HCT116 (cell line): Measurements from ENCODE around the gene ABHD12. TPM values are rescaled to one million over a fixed set of nuclear protein-coding genes. Genes with fewer than 3 reads are reported as not detected.

Source experiments
- ATAC-seq: fragments of 200-7000 bp; cut with Tn5 transposase; 2 replicates; pipeline ENCODE4 v1.9.1; 2020; ENCODE audit warnings: mild to moderate bottlenecking, moderate library complexity
- BruUV-seq: library from RNA; stranded (reverse); fragments of 400-500 nt; replicated peaks from 2 replicates; lab custom pipeline; 2021; lab: Mats Ljungman, UMichigan
- CTCF ChIA-PET: fragments of 300-600 bp; sonication (Branson Sonifier 250); formaldehyde crosslinking; loops from one replicate; lab custom pipeline; 2021; ENCODE audit warnings: antibody characterized with exemption; lab: Charles Lee
- POLR2A ChIA-PET: fragments of 300-600, 350-600 bp; sonication (Branson Sonifier 250); formaldehyde crosslinking; loops from one replicate; lab custom pipeline; 2021; ENCODE audit warnings: antibody characterized with exemption; lab: Charles Lee
- RAD21 ChIA-PET, 2 experiments: fragments of 300-600 bp; sonication (Branson Sonifier 250); formaldehyde crosslinking; loops; one replicate each; lab custom pipeline; 2023; ENCODE audit warnings: low total read pairs in 2 of 2; ENCODE audit not compliant: uncharacterized antibody in 2 of 2, unreplicated experiment in 2 of 2, low non-redundant PET in 1 of 2; lab: Charles Lee
- DNase-seq: peaks from one replicate; pipeline ENCODE4 v3.0.0-alpha.2; 2010; ENCODE audit warnings: low read depth, low spot score
- H2AFZ ChIP-seq: fragments of 200-600 bp; shearing (Covaris generic), sonication (generic); 2 replicates; pipeline ENCODE4 v1.6.1; 2017; ENCODE audit warnings: low read depth, mixed run types, mixed read lengths, antibody characterized with exemption, low read length; ENCODE audit not compliant: poor library complexity, severe bottlenecking
- H3K27ac ChIP-seq: 2 replicates; pipeline ENCODE4 v1.5.1; 2012; ENCODE audit warnings: low read depth, low read length
- H3K27me3 ChIP-seq: fragments of 200-600 bp; sonication (generic); 2 replicates; pipeline ENCODE4 v1.6.1; 2016; ENCODE audit warnings: mixed run types, low read length, mixed read lengths; ENCODE audit not compliant: insufficient read depth
- H3K36me3 ChIP-seq, 2 experiments: fragments of 200-500 bp in 1 of 2; fragments of 200-600 bp in 1 of 2; sonication (Bioruptor generic) in 1 of 2; sonication (generic) in 1 of 2; 2 replicates each; pipeline versions ENCODE4 v1.5.1 to v1.6.1; 2014 to 2016; ENCODE audit warnings: low read length in 2 of 2, inconsistent platforms in 1 of 2, mixed read lengths in 1 of 2, mixed run types in 1 of 2; ENCODE audit not compliant: insufficient read depth in 2 of 2, control insufficient read depth in 1 of 2
- H3K4me1 ChIP-seq, 2 experiments: fragments of 200-600 bp in 1 of 2; sonication (generic) in 1 of 2; 2 replicates each; pipeline versions ENCODE4 v1.5.1 to v1.6.1; 2012 to 2017; ENCODE audit warnings: low read length in 2 of 2, inconsistent platforms in 1 of 2, mild to moderate bottlenecking in 1 of 2, mixed read lengths in 1 of 2, mixed run types in 1 of 2, moderate library complexity in 1 of 2; ENCODE audit not compliant: insufficient read depth in 2 of 2, control insufficient read depth in 1 of 2
- H3K4me2 ChIP-seq: fragments of 200-600 bp; sonication (generic); 2 replicates; pipeline ENCODE4 v1.6.1; 2017; ENCODE audit warnings: mixed run types, low read length, mixed read lengths
- H3K4me3 ChIP-seq, 2 experiments: fragments of 200-600 bp in 1 of 2; sonication (generic) in 1 of 2; replicated peaks in 1 of 2; 2 replicates each; pipeline ENCODE4 v1.5.1; 2011 to 2016; ENCODE audit warnings: low read length in 2 of 2, control low read depth in 1 of 2, low read depth in 1 of 2, mild to moderate bottlenecking in 1 of 2, mixed read lengths in 1 of 2, mixed run types in 1 of 2
- H3K79me2 ChIP-seq: fragments of 200-600 bp; sonication (generic); 2 replicates; pipeline ENCODE4 v1.6.1; 2017; ENCODE audit warnings: mild to moderate bottlenecking, mixed run types, low read length, moderate library complexity, mixed read lengths; ENCODE audit not compliant: insufficient read depth
- H3K9ac ChIP-seq: fragments of 200-600 bp; sonication (generic); 2 replicates; pipeline ENCODE4 v1.6.1; 2016; ENCODE audit warnings: low read length, mixed read lengths
- H3K9me2 ChIP-seq: fragments of 200-600 bp; sonication (generic), shearing (Covaris generic); 2 replicates; pipeline ENCODE4 v1.6.1; 2017; ENCODE audit warnings: mixed run types, mild to moderate bottlenecking, moderate library complexity; ENCODE audit not compliant: insufficient read depth
- H3K9me3 ChIP-seq, 2 experiments: fragments of 200-500 bp in 1 of 2; fragments of 200-600 bp in 1 of 2; sonication (Bioruptor generic) in 1 of 2; sonication (generic) in 1 of 2; 2 replicates each; pipeline ENCODE4 v1.6.1; 2014 to 2017; ENCODE audit warnings: low read length in 2 of 2, mixed read lengths in 2 of 2, inconsistent platforms in 1 of 2, low read depth in 1 of 2, mild to moderate bottlenecking in 1 of 2, mixed run types in 1 of 2, moderate library complexity in 1 of 2; ENCODE audit not compliant: control insufficient read depth in 1 of 2, insufficient read depth in 1 of 2
- H4K20me1 ChIP-seq: fragments of 200-600 bp; sonication (generic), shearing (Covaris generic); 2 replicates; pipeline ENCODE4 v1.6.1; 2017; ENCODE audit warnings: mixed run types, mild to moderate bottlenecking, moderate library complexity; ENCODE audit not compliant: insufficient read depth
- CBX3 ChIP-seq: IDR thresholded peaks from 2 replicates; pipeline ENCODE4 v1.6.1; 2012; ENCODE audit warnings: low read depth
- EGR1 ChIP-seq: IDR thresholded peaks from 2 replicates; pipeline ENCODE4 v1.6.1; 2012; ENCODE audit warnings: low read depth
- ELF1 ChIP-seq: IDR thresholded peaks from 2 replicates; pipeline ENCODE4 v1.6.1; 2012; ENCODE audit warnings: low read depth, borderline replicate concordance
- EZH2 ChIP-seq: fragments of 200-600 bp; sonication (generic); IDR thresholded peaks from 2 replicates; pipeline ENCODE4 v1.6.1; 2017; ENCODE audit warnings: antibody characterized with exemption, mixed run types
- POLR2A ChIP-seq: IDR thresholded peaks from 2 replicates; pipeline ENCODE4 v1.7.0; 2011; ENCODE audit warnings: borderline replicate concordance; ENCODE audit not compliant: insufficient read depth, insufficient read length; ENCODE audit errors: extremely low read depth
- POLR2AphosphoS5 ChIP-seq: IDR thresholded peaks from 2 replicates; pipeline ENCODE4 v1.6.1; 2011; ENCODE audit warnings: mild to moderate bottlenecking, low read depth, low read length, moderate library complexity
- SIN3A ChIP-seq: IDR thresholded peaks from 2 replicates; pipeline ENCODE4 v1.6.1; 2012; ENCODE audit warnings: low read depth
- SP1 ChIP-seq: IDR thresholded peaks from 2 replicates; pipeline ENCODE4 v1.6.1; 2012; ENCODE audit warnings: low read depth
- YY1 ChIP-seq: IDR thresholded peaks from 2 replicates; pipeline ENCODE4 v1.6.1; 2011; ENCODE audit warnings: low read length, low read depth, moderate library complexity, mild to moderate bottlenecking; ENCODE audit not compliant: insufficient replicate concordance; ENCODE audit errors: extremely low read depth
- ZNF274 ChIP-seq: fragments of 200-500 bp; sonication (Bioruptor generic); IDR thresholded peaks from 2 replicates; pipeline ENCODE4 v1.6.1; 2014; ENCODE audit warnings: mild to moderate bottlenecking, low read depth, low read length, inconsistent platforms
- intact Hi-C: fragments of 100-400 bp; cut with micrococcal nuclease; formaldehyde crosslinking; loops from 2 replicates; pipeline ENCODE4 v1.10.0; 2022
- total RNA-seq: library from RNA; stranded (reverse); gene quantifications from one replicate; pipeline ENCODE4 v1.2.1, GENCODE V29; 2021; ENCODE audit not compliant: unreplicated experiment
- TF ChIP-seq, protein P1 (sequence below): IDR thresholded peaks from 2 replicates; pipeline ENCODE4 v1.6.1; 2012
- TF ChIP-seq, protein P2 (sequence below), 3 experiments: fragments of 200-600 bp in 1 of 3; sonication (generic) in 1 of 3; IDR thresholded peaks in 2 of 3; conservative IDR thresholded peaks in 1 of 3; 2 replicates each; pipeline ENCODE4 v1.5.1; 2012 to 2017; ENCODE audit warnings: low read depth in 2 of 3, low read length in 2 of 3, antibody characterized with exemption in 1 of 3, borderline replicate concordance in 1 of 3, control low read depth in 1 of 3, mild to moderate bottlenecking in 1 of 3, mixed read lengths in 1 of 3, mixed run types in 1 of 3, moderate library complexity in 1 of 3; ENCODE audit not compliant: insufficient read depth in 1 of 3
- TF ChIP-seq, protein P3 (sequence below): IDR thresholded peaks from 2 replicates; pipeline ENCODE4 v1.6.1; 2011; ENCODE audit warnings: mild to moderate bottlenecking, low read length, moderate library complexity; ENCODE audit not compliant: insufficient replicate concordance; ENCODE audit errors: extremely low read depth

ABHD12 gene
- total RNA-seq, 1 experiment from 2014 or later = 31.7 TPM

DNA sequence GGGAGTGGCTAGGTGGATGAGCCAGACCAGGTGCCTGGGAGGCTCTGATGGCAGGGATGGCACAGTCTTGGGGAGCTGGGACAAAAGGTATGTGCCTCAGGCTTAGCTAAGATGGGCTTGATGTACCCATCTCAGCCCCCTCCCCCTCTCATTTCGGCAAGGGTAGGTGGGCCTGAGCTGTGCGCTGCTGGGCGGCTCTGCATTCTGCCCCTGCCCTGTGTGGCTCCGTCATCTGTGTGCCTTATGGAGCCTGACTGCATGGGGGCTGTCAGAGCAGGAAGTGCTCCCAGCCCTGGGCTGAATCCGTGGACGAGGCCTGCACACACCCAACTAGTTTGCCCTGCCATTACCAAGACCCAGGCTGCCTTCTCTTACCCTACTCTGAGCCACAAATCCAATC, 88.0 kb downstream of the ABHD12 start:
- TF ChIP-seq ELF1 (no peak), CBX3 (no peak), POLR2AphosphoS5 (no peak), ZNF274 (no peak), YY1 (no peak), POLR2A (no peak), EZH2 (no peak), EGR1 (no peak), SP1 (no peak), SIN3A (no peak)
- TF ChIP-seq, protein P1, sequence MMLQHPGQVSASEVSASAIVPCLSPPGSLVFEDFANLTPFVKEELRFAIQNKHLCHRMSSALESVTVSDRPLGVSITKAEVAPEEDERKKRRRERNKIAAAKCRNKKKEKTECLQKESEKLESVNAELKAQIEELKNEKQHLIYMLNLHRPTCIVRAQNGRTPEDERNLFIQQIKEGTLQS = no peak
- TF ChIP-seq, protein P2, sequence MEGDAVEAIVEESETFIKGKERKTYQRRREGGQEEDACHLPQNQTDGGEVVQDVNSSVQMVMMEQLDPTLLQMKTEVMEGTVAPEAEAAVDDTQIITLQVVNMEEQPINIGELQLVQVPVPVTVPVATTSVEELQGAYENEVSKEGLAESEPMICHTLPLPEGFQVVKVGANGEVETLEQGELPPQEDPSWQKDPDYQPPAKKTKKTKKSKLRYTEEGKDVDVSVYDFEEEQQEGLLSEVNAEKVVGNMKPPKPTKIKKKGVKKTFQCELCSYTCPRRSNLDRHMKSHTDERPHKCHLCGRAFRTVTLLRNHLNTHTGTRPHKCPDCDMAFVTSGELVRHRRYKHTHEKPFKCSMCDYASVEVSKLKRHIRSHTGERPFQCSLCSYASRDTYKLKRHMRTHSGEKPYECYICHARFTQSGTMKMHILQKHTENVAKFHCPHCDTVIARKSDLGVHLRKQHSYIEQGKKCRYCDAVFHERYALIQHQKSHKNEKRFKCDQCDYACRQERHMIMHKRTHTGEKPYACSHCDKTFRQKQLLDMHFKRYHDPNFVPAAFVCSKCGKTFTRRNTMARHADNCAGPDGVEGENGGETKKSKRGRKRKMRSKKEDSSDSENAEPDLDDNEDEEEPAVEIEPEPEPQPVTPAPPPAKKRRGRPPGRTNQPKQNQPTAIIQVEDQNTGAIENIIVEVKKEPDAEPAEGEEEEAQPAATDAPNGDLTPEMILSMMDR (IDR thresholded peaks at IDR 0.05 in 2 of 3, conservative IDR thresholded peaks at IDR 0.05 in 1 of 3; ENCODE audit: borderline replicate concordance in 1 of 3, insufficient read depth in 1 of 3, low read depth in 2 of 3, low read length in 2 of 3) = no peak
- TF ChIP-seq, protein P3, sequence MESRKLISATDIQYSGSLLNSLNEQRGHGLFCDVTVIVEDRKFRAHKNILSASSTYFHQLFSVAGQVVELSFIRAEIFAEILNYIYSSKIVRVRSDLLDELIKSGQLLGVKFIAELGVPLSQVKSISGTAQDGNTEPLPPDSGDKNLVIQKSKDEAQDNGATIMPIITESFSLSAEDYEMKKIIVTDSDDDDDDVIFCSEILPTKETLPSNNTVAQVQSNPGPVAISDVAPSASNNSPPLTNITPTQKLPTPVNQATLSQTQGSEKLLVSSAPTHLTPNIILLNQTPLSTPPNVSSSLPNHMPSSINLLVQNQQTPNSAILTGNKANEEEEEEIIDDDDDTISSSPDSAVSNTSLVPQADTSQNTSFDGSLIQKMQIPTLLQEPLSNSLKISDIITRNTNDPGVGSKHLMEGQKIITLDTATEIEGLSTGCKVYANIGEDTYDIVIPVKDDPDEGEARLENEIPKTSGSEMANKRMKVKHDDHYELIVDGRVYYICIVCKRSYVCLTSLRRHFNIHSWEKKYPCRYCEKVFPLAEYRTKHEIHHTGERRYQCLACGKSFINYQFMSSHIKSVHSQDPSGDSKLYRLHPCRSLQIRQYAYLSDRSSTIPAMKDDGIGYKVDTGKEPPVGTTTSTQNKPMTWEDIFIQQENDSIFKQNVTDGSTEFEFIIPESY = no peak
- RAD21 ChIA-PET = no interaction called here
- no peaks in the 10 kb centered on the region; a peak in 1 of 4 replicates for H3K36me3 ChIP-seq
- H3K27ac ChIP-seq = no peak overlapping the region
- H3K4me3 ChIP-seq = no peak overlapping the region
- H2AFZ ChIP-seq = no peak overlapping the region
- no peaks in the 10 kb centered on the region for H3K79me2 ChIP-seq
- CTCF ChIA-PET = no interaction called here
- H3K4me2 ChIP-seq = no peak overlapping the region
- no peaks in the 10 kb centered on the region for H3K9me2 ChIP-seq
- BruUV-seq = no TSS peak
- POLR2A ChIA-PET = no interaction called here
- ATAC-seq (no peak), DNase-seq (no peak)
- no peak overlapping the region for H3K9ac ChIP-seq
- no peaks in the 10 kb centered on the region for H4K20me1 ChIP-seq
- peaks cover 19 to 20% of the 10 kb centered on the region in 2 experiments for H3K4me1 ChIP-seq
- H3K9me3 ChIP-seq = no peaks in the 10 kb centered on the region
- H3K27me3 ChIP-seq = no peaks in the 10 kb centered on the region
- intact Hi-C loops = loop anchor here (10.0 kb wide), 2 partner anchors 48 to 272 kb away; no protein-coding TSS in a partner anchor
